Activated T-cell treated with anti-CD3 and anti-CD28 coated beads, Interleukin-2, amount 50 U/mL, for 48 hours (primary cell): Measurements from ENCODE around the gene HOXA9.
A peak's percentile ranks its signal among the peaks of the same experiment; 100 is the strongest.

Source experiments
- DNase-seq, 2 experiments: peaks; one replicate each; pipeline ENCODE4 v3.0.0-alpha.2; 2020

The HOXA9 gene

DNA sequence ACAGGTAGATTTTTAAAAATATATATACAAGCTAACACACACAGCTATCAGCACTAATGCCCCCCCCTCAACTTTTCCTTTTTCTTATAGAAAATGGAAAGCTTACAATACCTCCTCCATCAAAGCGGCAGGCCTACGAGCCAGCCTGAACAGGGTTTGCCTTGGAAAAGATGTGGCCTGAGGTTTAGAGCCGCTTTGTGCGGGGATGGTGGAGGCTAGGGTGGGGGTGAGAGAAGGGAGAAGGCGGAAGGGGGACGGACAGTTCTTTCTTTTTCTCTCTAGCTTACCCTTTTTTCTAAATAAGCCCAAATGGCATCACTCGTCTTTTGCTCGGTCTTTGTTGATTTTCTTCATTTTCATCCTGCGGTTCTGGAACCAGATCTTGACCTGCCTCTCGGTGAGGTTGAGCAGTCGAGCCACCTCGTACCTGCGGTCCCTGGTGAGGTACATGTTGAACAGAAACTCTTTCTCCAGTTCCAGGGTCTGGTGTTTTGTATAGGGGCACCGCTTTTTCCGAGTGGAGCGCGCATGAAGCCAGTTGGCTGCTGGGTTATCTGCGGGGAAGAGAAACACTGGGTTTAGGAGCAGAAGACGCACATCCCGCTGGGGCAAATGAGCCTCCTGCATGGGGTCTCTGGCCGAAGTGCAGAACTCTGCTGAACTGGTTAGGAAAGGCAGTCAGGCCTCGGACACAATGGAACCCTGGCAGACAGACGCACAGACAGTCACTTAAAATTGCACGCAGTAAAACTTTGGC, 1.9 kb downstream of the HOXA9 start:
- DNase-seq, result peak in 1 of 2 experiments; percentile 24

DNA sequence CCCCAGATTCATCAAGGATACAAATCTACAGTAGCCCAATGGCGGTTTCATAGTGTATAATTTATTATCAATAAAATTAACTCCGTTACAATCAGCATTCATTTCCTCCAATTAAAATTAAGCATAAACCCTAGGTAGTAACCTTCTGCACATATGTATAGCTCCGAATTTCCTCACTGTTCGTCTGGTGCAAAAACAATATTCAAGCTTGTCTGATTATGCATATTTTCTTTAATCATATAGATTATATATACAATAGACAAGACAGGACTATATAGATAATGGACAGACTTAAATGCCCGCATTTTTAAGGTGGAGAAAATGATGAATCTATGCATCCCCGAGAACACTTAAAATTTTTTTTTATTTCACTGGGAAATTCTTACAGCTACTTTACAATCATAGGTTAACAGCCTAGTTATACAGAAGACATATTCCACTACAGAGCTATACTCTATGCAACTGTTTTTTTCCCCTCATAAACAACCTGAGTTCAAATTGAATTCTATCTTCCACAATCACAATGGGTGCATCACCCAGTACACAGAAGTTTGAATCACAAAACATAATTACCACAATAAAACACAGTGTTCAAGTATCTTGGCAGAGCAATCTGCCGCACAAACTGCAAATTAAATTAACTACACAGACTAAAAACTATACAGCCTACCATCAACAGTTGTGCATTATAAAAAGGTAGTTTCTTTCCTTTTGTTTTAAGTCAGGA, 2.6 kb downstream of the HOXA9 start:
- DNase-seq, result no peak

DNA sequence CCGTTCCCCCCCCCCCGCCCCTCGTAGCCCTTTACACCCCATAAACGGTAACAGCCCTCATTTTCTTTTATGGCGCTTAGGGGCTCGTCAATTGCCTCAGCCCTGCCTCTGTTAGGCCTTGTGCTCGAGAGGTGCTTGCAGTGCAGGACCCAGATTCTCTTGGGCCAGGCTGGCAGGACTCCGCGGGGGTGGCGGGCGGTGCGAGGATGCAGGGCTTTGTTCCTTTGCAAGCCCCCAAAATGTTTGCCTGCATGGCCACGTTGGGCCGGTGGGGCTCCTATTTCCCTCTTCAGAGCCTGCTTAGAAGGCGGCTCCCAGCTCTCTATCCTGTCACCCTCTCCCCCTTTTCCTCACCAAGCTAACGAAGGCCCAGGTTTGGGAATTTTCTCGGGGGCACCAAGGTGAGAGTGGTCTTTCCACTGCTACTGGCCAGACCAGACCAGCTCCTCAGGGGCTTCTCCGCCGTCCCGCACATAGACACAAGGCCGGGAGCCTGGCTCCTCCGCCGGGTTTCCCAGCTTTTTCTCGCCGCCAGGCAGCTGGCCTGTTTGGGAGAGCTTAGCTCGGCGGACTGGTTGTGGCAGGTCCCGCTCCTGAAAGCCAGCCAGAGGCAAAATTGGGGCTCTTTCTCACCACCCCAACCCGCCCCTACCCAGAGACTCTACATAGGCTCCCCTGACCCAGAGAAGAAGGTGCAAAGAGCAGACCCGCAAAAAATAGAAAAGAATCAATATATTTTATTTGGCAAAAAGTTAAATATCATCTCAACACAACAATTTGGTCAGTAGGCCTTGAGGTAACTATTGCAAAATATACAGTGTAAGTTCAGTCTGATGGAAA, 3.4 kb downstream of the HOXA9 start:
- DNase-seq, result peak in 1 of 2 experiments; percentile 14

- DNase-seq, result no peak
These were observed 4.1 kb downstream of the HOXA9 start for GRCh38 chr7:27161214-27161720.

DNA sequence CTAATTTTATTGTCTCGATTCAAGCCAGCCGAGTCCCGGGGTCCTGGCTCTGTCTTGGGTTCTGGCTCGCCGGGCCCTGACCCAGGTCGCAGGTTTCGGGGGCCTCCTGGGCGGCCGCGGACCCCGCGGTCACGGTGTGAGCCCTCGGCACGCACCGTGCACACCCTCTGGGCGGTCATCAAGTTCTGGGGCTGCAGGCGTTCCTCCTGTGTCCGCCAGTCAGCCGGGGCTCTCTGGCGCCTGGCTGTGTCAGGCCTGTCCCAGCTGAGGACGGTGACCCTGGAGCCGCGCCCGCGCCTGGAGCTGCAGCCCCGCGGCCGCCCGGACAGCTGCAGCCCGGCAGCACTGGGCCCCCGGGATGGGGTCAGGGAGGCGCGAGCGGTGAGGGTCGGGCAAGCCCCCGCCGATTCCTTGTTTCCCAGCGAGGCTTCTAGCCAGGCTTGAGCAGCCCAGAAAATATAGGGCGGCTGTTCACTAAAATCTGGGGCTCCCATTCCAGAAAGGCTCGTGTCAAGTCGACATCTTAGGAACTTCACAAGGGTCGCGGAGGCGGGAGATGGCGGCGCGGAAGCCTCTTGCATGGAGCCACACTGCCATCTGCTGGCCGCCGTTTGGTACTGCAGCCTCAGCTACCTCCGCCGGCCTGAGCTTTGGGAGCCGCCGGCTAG, 4.7 kb downstream of the HOXA9 start:
- DNase-seq, result peak; percentile 87 to 89

GRCh38 chr7:27160145-27160545, 5.2 kb downstream of the HOXA9 start:
- DNase-seq, result peak; percentile 45 to 46

- peak; percentile 23 to 25 for DNase-seq
These were observed 5.8 kb downstream of the HOXA9 start for GRCh38 chr7:27159266-27160144.

- peak; percentile 26 to 28 for DNase-seq
These were observed 6.7 kb downstream of the HOXA9 start for GRCh38 chr7:27158436-27159265.

DNA sequence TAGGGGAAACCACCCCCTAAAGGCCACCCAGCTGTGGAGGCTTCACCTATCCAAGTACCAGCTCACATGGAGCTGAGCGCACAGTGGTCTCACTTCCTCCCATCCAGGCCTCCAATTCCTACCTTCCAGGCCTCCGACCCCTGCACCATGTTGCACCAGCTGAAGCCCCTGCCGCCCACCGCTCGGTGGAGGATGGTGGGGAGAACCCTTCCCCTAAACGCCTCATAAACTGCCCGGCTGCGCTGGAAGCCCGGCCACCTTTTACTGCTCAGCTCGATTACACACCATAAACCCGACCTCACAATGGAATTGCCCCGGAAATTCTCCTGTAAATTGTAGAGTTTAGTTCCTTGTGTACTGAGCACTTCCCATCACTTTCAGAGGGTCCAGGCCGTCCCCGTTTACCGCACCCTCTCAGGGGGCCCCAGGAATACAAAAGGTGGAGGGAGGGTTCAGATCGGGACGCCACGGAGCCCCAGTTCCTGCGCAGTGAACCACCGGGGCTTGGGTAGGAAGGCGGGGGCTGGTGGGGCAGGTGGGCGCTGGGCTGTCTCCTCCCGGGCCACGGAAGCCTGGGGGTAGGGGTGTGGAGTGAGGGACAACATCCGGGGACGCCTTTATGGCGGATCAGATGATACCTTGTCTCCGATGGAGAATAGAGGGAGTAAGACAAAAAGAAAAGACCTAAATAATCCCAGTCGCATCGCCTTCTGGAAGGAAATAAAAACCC, 7.5 kb downstream of the HOXA9 start:
- DNase-seq, result peak in 1 of 2 experiments; percentile 28

DNA sequence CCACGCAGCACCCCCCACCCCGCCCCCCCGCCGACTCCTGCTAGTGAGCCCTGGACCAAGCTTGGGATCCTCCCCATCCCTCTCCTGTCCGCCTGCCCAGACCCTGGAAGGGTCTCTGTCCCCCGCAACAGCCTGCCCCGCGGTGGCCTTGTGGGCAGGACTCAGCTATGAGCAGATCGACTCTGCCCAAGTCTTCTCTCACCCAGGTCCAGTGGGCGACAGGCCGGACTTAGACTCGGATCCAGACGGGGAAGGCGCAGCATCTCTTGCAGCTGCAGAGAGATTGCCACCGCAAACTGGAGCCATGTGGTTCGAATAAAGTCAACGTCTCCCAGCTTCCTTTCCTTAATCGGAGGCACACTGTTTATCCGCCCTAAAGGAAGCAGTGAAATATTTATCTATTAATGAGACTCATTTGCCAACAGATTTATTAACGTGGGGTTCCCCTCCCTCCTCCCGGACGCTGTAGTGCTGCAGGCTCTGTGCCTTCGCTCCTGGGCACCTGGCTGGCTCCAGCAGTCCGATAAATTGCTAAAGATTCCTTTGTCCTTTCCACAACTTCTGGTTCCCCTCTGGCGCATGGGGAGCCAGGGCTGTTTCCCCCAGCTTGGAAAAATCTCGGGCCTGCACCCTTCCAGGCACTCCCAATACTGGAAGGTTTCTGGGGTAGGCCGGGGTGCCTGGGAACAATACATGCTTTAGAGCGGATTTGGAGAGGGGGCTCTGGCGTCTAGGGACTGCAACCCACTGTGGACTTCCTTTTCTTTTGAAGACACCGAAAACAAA, 8.2 kb downstream of the HOXA9 start:
- DNase-seq, result peak; percentile 32 to 33

- peak; percentile 40 to 41 for DNase-seq
These were observed 8.8 kb downstream of the HOXA9 start, which contains the start of gene HOXA7 for GRCh38 chr7:27156508-27156898. Gene HOXA7, minus strand, starts transcription at chr7:27156675. Its CDS starts 130 bp downstream, at chr7:27156545.

DNA sequence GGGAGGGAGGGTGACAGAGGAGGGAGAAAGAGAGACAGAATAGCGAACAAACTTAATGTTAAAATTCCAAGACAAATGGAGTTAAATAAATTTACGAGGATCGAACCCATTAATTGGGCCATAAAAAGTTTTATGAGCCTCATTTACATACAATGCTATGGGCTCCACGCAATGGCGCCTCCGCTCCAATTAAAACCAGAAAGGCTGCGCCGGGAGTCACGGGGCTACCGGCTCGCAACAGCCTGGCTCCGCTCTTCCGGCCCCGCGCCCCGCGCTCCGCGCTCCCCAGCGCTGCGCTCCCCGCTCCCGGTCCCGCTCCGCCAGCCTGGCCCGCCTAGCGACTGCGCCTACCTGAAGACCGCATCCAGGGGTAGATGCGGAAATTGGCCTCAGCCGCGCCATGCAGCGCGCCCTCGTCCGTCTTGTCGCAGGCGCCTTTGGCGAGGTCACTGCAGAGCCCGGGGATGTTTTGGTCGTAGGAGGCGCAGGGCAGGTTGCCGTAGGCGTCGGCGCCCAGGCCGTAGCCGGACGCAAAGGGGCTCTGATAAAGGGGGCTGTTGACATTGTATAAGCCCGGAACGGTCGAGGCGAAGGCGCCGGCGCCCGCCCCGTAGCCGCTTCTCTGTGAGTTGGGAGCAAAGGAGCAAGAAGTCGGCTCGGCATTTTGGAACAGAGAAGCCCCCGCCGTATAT, 9.4 kb downstream of the HOXA9 start:
- DNase-seq, result peak; percentile 45 to 54

GRCh38 chr7:27154901-27155815, 10.2 kb downstream of the HOXA9 start:
- peak; percentile 60 to 63 for DNase-seq

DNA sequence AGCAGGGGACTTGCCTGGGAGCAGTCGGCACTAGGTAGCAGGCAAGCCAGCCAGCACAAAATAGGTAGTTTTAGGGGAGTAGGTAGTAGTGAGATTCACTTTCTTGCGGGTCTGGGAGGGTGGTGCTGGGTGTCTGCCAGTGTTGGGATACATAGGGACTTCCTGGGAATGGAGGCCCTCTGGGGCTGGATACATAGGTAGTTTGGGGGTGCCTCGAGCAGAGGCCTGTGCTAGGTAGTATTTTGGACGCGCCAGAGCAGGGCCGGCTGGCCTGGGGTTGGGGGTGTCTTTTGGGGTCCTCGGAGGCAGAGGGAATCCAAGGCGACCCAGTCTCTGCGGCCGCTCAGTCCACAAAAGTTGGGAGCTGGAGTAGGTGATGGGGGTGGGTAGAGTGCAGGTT, 11.0 kb downstream of the HOXA9 start:
- peak; percentile 15 to 18 for DNase-seq

DNA sequence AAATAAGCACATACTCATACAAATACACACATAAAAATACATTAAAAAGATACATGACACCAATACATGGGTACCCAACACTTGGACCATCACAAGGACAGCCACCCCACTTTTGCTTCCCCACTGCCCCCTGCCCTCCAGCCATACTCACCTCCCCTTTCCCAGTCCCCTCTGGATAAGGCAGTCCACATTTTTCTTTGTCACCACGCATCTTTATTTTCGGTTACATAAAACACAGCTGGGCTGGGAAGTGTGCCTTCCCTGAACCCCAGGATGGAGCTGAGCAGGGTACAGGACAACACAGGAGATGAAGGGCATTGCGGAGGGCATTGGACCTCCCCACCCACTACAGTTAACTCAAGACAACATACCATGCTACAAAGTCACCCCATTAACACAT, 11.8 kb downstream of the HOXA9 start:
- DNase-seq, result peak in 1 of 2 experiments; percentile 11

GRCh38 chr7:27152816-27153442, 12.4 kb downstream of the HOXA9 start:
- peak in 1 of 2 experiments; percentile 14 for DNase-seq
